Endodermal cell (in vitro differentiated cells): ENCODE measurements around the gene ATF7IP. TPM values are rescaled to one million over a fixed set of nuclear protein-coding genes. Genes with fewer than 3 reads are reported as not detected.

Experiments
- DNase-seq: peaks from one replicate; pipeline ENCODE4 v3.0.0-alpha.2; 2017
- H3K27ac ChIP-seq: 2 replicates; pipeline ENCODE4 v1.5.1; 2013; ENCODE audit warnings: mild to moderate bottlenecking, low read depth, low read length, moderate library complexity
- H3K27me3 ChIP-seq: 2 replicates; pipeline ENCODE4 v1.6.1; 2013; ENCODE audit warnings: mild to moderate bottlenecking, low read length, moderate library complexity; ENCODE audit not compliant: insufficient read depth, control insufficient read depth, poor library complexity, severe bottlenecking
- H3K36me3 ChIP-seq: 2 replicates; pipeline ENCODE4 v1.7.0; 2013; ENCODE audit warnings: mild to moderate bottlenecking, low read length, moderate library complexity; ENCODE audit not compliant: control insufficient read depth, insufficient read depth
- H3K4me1 ChIP-seq: one replicate; pipeline ENCODE4 v1.7.0; 2013; ENCODE audit warnings: low read length; ENCODE audit not compliant: control insufficient read depth, insufficient read depth
- H3K4me3 ChIP-seq: 2 replicates; pipeline ENCODE4 v1.5.1; 2013; ENCODE audit warnings: mild to moderate bottlenecking, low read length, moderate library complexity
- H3K9ac ChIP-seq: 2 replicates; pipeline ENCODE4 v1.6.1; 2013; ENCODE audit warnings: mild to moderate bottlenecking, low read length, moderate library complexity; ENCODE audit not compliant: poor library complexity, severe bottlenecking; ENCODE audit errors: extremely low read depth
- H3K9me3 ChIP-seq: 2 replicates; pipeline ENCODE4 v1.6.1; 2013; ENCODE audit warnings: mild to moderate bottlenecking, low read length, moderate library complexity; ENCODE audit not compliant: control insufficient read depth
- H3K27ac Mint-ChIP-seq: 2 replicates; pipeline ENCODE4 v1.8.0; 2020; ENCODE audit warnings: mixed read lengths
- H3K27me3 Mint-ChIP-seq: 2 replicates; pipeline ENCODE4 v1.8.0; 2021; ENCODE audit warnings: mild to moderate bottlenecking, mixed read lengths; ENCODE audit not compliant: insufficient read depth
- H3K36me3 Mint-ChIP-seq: 2 replicates; pipeline ENCODE4 v1.8.0; 2020; ENCODE audit warnings: low read depth, mixed read lengths
- H3K4me1 Mint-ChIP-seq: 2 replicates; pipeline ENCODE4 v1.8.0; 2020; ENCODE audit warnings: mixed read lengths
- H3K4me3 Mint-ChIP-seq: 2 replicates; pipeline ENCODE4 v1.8.0; 2020; ENCODE audit warnings: mild to moderate bottlenecking, moderate library complexity, mixed read lengths
- H3K9me3 Mint-ChIP-seq: 2 replicates; pipeline ENCODE4 v1.8.0; 2020; ENCODE audit warnings: mild to moderate bottlenecking, mixed read lengths
- CTCF ChIP-seq: fragments of 200-600 bp; sonication (generic); conservative IDR thresholded peaks from 2 replicates; pipeline ENCODE4 v1.5.0; 2021; ENCODE audit warnings: antibody characterized with exemption, mild to moderate bottlenecking
- WGBS, 2 experiments: methylation state at CpG; one replicate each; pipeline versions ENCODE4 v1.1.5 to v1.1.7; 2013; ENCODE audit warnings: missing lambda C conversion rate in 2 of 2, mixed read lengths in 1 of 2; ENCODE audit not compliant: insufficient coverage in 1 of 2, insufficient read length in 1 of 2; 5-methylcytosine and 5-hydroxymethylcytosine counted together
- total RNA-seq, 2 donors: library from RNA; stranded (reverse); fragmentation: NEBNext Ultra II Directional in 1 of 2; extraction: Animal tissue kit (Norgen Biotek cat#: 25700) in 1 of 2; gene quantifications; 2 replicates in 1 of 2; 3 replicates in 1 of 2; pipeline ENCODE4 v1.2.1, GENCODE V29; 2021

Gene ATF7IP
- total RNA-seq, 2 donors from 2014 or later: 174 to 222 TPM

- DNase-seq: no peak
- no peak overlapping the region for H3K27ac Mint-ChIP-seq
- peaks cover 7% of the 10 kb centered on the region for H3K9me3 ChIP-seq
- H3K4me1 Mint-ChIP-seq: peaks cover 5% of the 10 kb centered on the region
- H3K4me3 ChIP-seq: peak overlapping the region; percentile 98
- no peaks in the 10 kb centered on the region for H3K27me3 Mint-ChIP-seq
- WGBS, 2 experiments: 92 to 95% methylated on average over 7 to 8 of the region's 8 CpGs
- H3K36me3 Mint-ChIP-seq: peaks cover 12% of the 10 kb centered on the region
- H3K9ac ChIP-seq: no peak overlapping the region
- no peaks in the 10 kb centered on the region for H3K4me1 ChIP-seq
- no peak overlapping the region for H3K27ac ChIP-seq
- no peaks in the 10 kb centered on the region for H3K27me3 ChIP-seq
- H3K9me3 Mint-ChIP-seq: peaks cover 20% of the 10 kb centered on the region
- peak overlapping the region; percentile 81 for H3K4me3 Mint-ChIP-seq
- no peaks in the 10 kb centered on the region for H3K36me3 ChIP-seq
- no peak for TF ChIP-seq CTCF
These were observed 755 bp upstream of the ATF7IP start for GRCh38 chr12:14364583-14365271.

- H3K36me3 Mint-ChIP-seq: peaks cover 17% of the 10 kb centered on the region
- WGBS, 2 experiments: 1 to 8% methylated on average over 3 to 4 of the region's 5 CpGs
- peaks cover 20% of the 10 kb centered on the region for H3K9me3 Mint-ChIP-seq
- no peak for DNase-seq
- H3K27ac Mint-ChIP-seq: peak overlapping the region; percentile 97
- Histone ChIP-seq H3K36me3 (no peaks in the 10 kb centered on the region), H3K4me1 (peaks cover 3% of the 10 kb centered on the region), H3K9ac (peak overlapping the region; percentile 96), H3K4me3 (peak overlapping the region; percentile 98), H3K27ac (peak overlapping the region; percentile 99), H3K9me3 (peaks cover 7% of the 10 kb centered on the region), H3K27me3 (no peaks in the 10 kb centered on the region)
- peaks cover 11% of the 10 kb centered on the region for H3K4me1 Mint-ChIP-seq
- no peaks in the 10 kb centered on the region for H3K27me3 Mint-ChIP-seq
- peak overlapping the region; percentile 81 for H3K4me3 Mint-ChIP-seq
- TF ChIP-seq CTCF: peak; percentile 76
These were observed 942 bp downstream of the ATF7IP start for GRCh38 chr12:14366209-14367039.

GRCh38 chr12:14367040-14367661 is 1.7 kb downstream of the ATF7IP start:
- H3K4me3 Mint-ChIP-seq: peak overlapping the region; percentile 81
- no peak for TF ChIP-seq CTCF
- H3K9ac ChIP-seq: peak overlapping the region; percentile 96
- H3K4me1 ChIP-seq: peaks cover 3% of the 10 kb centered on the region
- H3K27ac ChIP-seq: peak overlapping the region; percentile 63
- H3K9me3 ChIP-seq: peaks cover 7% of the 10 kb centered on the region
- 21 to 52% methylated on average over 2 to 5 of the region's 7 CpGs for WGBS, 2 experiments
- H3K36me3 Mint-ChIP-seq: peaks cover 17% of the 10 kb centered on the region
- peak overlapping the region; percentile 97 for H3K27ac Mint-ChIP-seq
- H3K4me1 Mint-ChIP-seq: peaks cover 17% of the 10 kb centered on the region
- peak overlapping the region; percentile 98 for H3K4me3 ChIP-seq
- no peaks in the 10 kb centered on the region for H3K36me3 ChIP-seq
- H3K9me3 Mint-ChIP-seq: peaks cover 20% of the 10 kb centered on the region
- no peaks in the 10 kb centered on the region for H3K27me3 Mint-ChIP-seq
- DNase-seq: no peak
- no peaks in the 10 kb centered on the region for H3K27me3 ChIP-seq
